ENCODE results near the gene PDZRN3.
"Not testable (repeated sequence)": the region's sequence is repeated elsewhere in the genome, so short reads cannot be mapped to it uniquely, and the experiment has no call there.

PDZRN3 gene

GRCh38 chr3:73592154-73593144, 32.3 kb downstream of the PDZRN3 start:
- in situ Hi-C loops (cut with MboI; ENCODE audit: low sequenced_read_pairs), result no loop called here

- in situ Hi-C loops (cut with MboI; ENCODE audit: low sequenced_read_pairs), result no loop called here
Observed at GRCh38 chr3:73591286-73591800, 33.4 kb downstream of the PDZRN3 start.

- in situ Hi-C loops (cut with MboI; ENCODE audit: low sequenced_read_pairs), result no loop called here
Observed at GRCh38 chr3:73586628-73587027, 38.1 kb downstream of the PDZRN3 start.

- in situ Hi-C loops (cut with MboI; ENCODE audit: low sequenced_read_pairs), result no loop called here
Observed at GRCh38 chr3:73586190-73586589, 38.6 kb downstream of the PDZRN3 start.

GRCh38 chr3:73584873-73585272, 39.9 kb downstream of the PDZRN3 start:
- in situ Hi-C loops (cut with MboI; ENCODE audit: low sequenced_read_pairs), result no loop called here

GRCh38 chr3:73582535-73582934, 42.2 kb downstream of the PDZRN3 start:
- in situ Hi-C loops (cut with MboI; ENCODE audit: low sequenced_read_pairs), result no loop called here

- in situ Hi-C loops (cut with MboI; ENCODE audit: low sequenced_read_pairs), result no loop called here
Observed at GRCh38 chr3:73581134-73581846, 43.5 kb downstream of the PDZRN3 start.

- in situ Hi-C loops (cut with MboI; ENCODE audit: low sequenced_read_pairs), result no loop called here
Observed at GRCh38 chr3:73580343-73580742, 44.4 kb downstream of the PDZRN3 start.

GRCh38 chr3:73577704-73578103, 47.0 kb downstream of the PDZRN3 start:
- in situ Hi-C loops (cut with MboI; ENCODE audit: low sequenced_read_pairs), result no loop called here

- in situ Hi-C loops (cut with MboI; ENCODE audit: low sequenced_read_pairs), result no loop called here
Observed at GRCh38 chr3:73576999-73577461, 47.7 kb downstream of the PDZRN3 start.

GRCh38 chr3:73575953-73576352, 48.8 kb downstream of the PDZRN3 start:
- in situ Hi-C loops (cut with MboI; ENCODE audit: low sequenced_read_pairs), result no loop called here

- in situ Hi-C loops (cut with MboI; ENCODE audit: low sequenced_read_pairs), result no loop called here
Observed at GRCh38 chr3:73575519-73575918, 49.2 kb downstream of the PDZRN3 start.

- in situ Hi-C loops (cut with MboI; ENCODE audit: low sequenced_read_pairs), result no loop called here
Observed at GRCh38 chr3:73573204-73573603, 51.5 kb downstream of the PDZRN3 start.

GRCh38 chr3:73572368-73572767, 52.4 kb downstream of the PDZRN3 start:
- in situ Hi-C loops (cut with MboI; ENCODE audit: low sequenced_read_pairs), result no loop called here

GRCh38 chr3:73571238-73571794, 53.4 kb downstream of the PDZRN3 start:
- in situ Hi-C loops (cut with MboI; ENCODE audit: low sequenced_read_pairs), result no loop called here

- in situ Hi-C loops (cut with MboI; ENCODE audit: low sequenced_read_pairs), result no loop called here
Observed at GRCh38 chr3:73569246-73569760, 55.4 kb downstream of the PDZRN3 start.

- in situ Hi-C loops (cut with MboI; ENCODE audit: low sequenced_read_pairs), result no loop called here
Observed at GRCh38 chr3:73568371-73568862, 56.3 kb downstream of the PDZRN3 start.

- in situ Hi-C loops (cut with MboI; ENCODE audit: low sequenced_read_pairs), result not testable (repeated sequence)
Observed at GRCh38 chr3:73565374-73565773, 59.4 kb downstream of the PDZRN3 start.

GRCh38 chr3:73563896-73564582, 60.7 kb downstream of the PDZRN3 start:
- in situ Hi-C loops (cut with MboI; ENCODE audit: low sequenced_read_pairs), result no loop called here

GRCh38 chr3:73561494-73561893, 63.2 kb downstream of the PDZRN3 start:
- in situ Hi-C loops (cut with MboI; ENCODE audit: low sequenced_read_pairs), result no loop called here
